Cardiac fibroblast (primary cell): ENCODE results near the gene ZFAND3.

Experiments used
- DNase-seq, 2 donors: peaks; one replicate each; pipeline versions ENCODE4 v3.0.0 to v3.0.0-alpha.2; 2010; ENCODE audit warnings: low read depth in 2 of 2
- H3K4me3 ChIP-seq, 2 donors: replicated peaks in 1 of 2; 1 replicate in 1 of 2; 2 replicates in 1 of 2; pipeline ENCODE4 v1.5.1; 2011; ENCODE audit warnings: low read depth in 2 of 2, low read length in 2 of 2, mild to moderate bottlenecking in 2 of 2, moderate library complexity in 1 of 2
- CTCF ChIP-seq: IDR thresholded peaks from one replicate; pipeline ENCODE4 v1.5.1; 2011; ENCODE audit warnings: low read depth, mild to moderate bottlenecking, low read length, inconsistent platforms

Gene ZFAND3

GRCh38 chr6:37936150-37936549, 116.6 kb downstream of the ZFAND3 start:
- TF ChIP-seq CTCF, result no peak
- no peak overlapping the region for H3K4me3 ChIP-seq
- DNase-seq, result no peak

- no peak for TF ChIP-seq CTCF
- no peak overlapping the region for H3K4me3 ChIP-seq
- peak in 1 of 2 donors; percentile 33 for DNase-seq
Observed at GRCh38 chr6:37936906-37937305, 117.4 kb downstream of the ZFAND3 start.

- no peak overlapping the region for H3K4me3 ChIP-seq
- no peak for TF ChIP-seq CTCF
- DNase-seq, result peak in 1 of 2 donors; percentile 7
Observed at GRCh38 chr6:37938909-37939308, 119.4 kb downstream of the ZFAND3 start.

- TF ChIP-seq CTCF, result no peak
- H3K4me3 ChIP-seq, result no peak overlapping the region
- DNase-seq, result peak; percentile 65 to 85
Observed at GRCh38 chr6:37940074-37940847, 120.7 kb downstream of the ZFAND3 start.

GRCh38 chr6:37941871-37942270, 122.3 kb downstream of the ZFAND3 start:
- DNase-seq, result no peak
- no peak overlapping the region for H3K4me3 ChIP-seq
- no peak for TF ChIP-seq CTCF

GRCh38 chr6:37942606-37943376, 123.3 kb downstream of the ZFAND3 start:
- no peak for DNase-seq
- no peak for TF ChIP-seq CTCF
- H3K4me3 ChIP-seq, result no peak overlapping the region
